Measurements from ENCODE around the gene L3MBTL1.

L3MBTL1 gene

DNA sequence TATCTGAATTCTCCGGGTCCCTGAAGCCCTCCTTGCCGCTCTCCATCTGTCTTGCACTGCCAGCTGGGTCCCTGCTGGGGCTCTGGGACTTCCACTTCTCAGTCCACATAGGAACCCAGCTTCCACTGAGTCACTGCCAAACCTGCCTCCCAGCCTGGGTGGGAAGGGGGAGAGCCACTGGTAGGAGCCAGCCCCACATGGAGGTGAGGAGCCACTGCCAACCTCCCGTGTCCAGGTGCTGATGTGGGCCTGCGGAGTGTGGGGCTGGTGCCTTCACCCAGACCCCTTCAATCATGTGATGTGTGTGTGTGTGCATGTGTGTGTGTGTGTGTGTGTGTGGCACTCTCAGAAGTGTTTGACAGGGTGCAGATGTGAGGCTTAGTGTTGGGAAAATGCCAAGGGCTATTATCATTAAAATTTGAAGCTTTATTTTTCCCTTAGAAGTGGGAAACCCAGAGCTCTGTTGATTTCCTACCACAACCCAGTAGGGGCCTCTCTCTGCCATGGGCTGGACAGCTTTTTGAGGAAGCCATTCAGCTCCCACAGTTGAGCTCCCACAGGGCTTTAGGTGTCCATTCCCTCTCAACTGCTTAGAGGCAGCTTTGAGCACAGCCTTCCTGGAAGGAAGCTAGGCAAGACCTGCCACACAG lies 42.0 kb downstream of the L3MBTL1 start:
- Histone ChIP-seq H2AFZ (ENCODE audit: low read length) (no peak overlapping the region), H3K4me3 (ENCODE audit: low read length) (no peak overlapping the region), H3K9me3 (replicated peaks; ENCODE audit: insufficient read depth, low read length) (no peaks in the 10 kb centered on the region), H3K9ac (ENCODE audit: low read length) (no peak overlapping the region), H3K9me2 (replicated peaks; ENCODE audit: insufficient read depth, low read length) (no peaks in the 10 kb centered on the region), H3K4me1 (ENCODE audit: low read length) (no peaks in the 10 kb centered on the region), H3K79me2 (ENCODE audit: low read length) (no peaks in the 10 kb centered on the region), H4K20me1 (ENCODE audit: insufficient read depth, low read length) (no peaks in the 10 kb centered on the region), H3F3A (ENCODE audit: insufficient read depth, low read length) (no peaks in the 10 kb centered on the region), H3K4me2 (ENCODE audit: low read depth, low read length) (no peak overlapping the region), H3K27ac (ENCODE audit: low read length) (no peak overlapping the region), H3K36me3 (replicated peaks; ENCODE audit: insufficient read depth, low read length) (no peaks in the 10 kb centered on the region), H3K27me3 (replicated peaks; ENCODE audit: insufficient read depth, low read length) (no peaks in the 10 kb centered on the region)
- TF ChIP-seq, protein P1, sequence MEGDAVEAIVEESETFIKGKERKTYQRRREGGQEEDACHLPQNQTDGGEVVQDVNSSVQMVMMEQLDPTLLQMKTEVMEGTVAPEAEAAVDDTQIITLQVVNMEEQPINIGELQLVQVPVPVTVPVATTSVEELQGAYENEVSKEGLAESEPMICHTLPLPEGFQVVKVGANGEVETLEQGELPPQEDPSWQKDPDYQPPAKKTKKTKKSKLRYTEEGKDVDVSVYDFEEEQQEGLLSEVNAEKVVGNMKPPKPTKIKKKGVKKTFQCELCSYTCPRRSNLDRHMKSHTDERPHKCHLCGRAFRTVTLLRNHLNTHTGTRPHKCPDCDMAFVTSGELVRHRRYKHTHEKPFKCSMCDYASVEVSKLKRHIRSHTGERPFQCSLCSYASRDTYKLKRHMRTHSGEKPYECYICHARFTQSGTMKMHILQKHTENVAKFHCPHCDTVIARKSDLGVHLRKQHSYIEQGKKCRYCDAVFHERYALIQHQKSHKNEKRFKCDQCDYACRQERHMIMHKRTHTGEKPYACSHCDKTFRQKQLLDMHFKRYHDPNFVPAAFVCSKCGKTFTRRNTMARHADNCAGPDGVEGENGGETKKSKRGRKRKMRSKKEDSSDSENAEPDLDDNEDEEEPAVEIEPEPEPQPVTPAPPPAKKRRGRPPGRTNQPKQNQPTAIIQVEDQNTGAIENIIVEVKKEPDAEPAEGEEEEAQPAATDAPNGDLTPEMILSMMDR (IDR thresholded peaks at IDR 0.05; ENCODE audit: low read length), result no peak
- no peak for TF ChIP-seq EZH2phosphoT487 (IDR thresholded peaks at IDR 0.05; ENCODE audit: low read length)
- no peak for TF ChIP-seq EZH2 (optimal IDR thresholded peaks at IDR 0.05; ENCODE audit: low read depth, low read length)
- no peak for DNase-seq

DNA sequence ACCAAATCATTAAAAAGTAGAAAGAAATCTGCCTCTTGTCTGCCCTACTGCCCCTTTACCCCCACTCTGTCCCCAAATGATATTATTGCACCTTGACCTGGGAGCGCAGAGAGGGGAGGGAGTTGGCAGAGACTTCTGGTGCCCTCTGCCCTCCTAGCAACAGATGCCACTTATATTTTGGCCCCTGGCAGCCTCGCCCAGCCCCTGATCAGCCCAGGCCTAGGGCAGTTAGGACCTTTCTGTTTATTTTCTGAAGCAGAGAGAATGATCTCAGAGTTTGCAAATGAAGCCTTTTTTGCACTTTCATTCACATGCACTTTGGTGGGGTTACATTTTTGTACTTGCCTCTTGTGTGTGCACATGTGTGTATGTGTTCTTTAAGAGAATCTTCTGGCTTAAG lies 43.0 kb downstream of the L3MBTL1 start:
- no peak overlapping the region for H2AFZ ChIP-seq (ENCODE audit: low read length)
- no peak overlapping the region for H3K9ac ChIP-seq (ENCODE audit: low read length)
- H3K9me2 ChIP-seq (replicated peaks; ENCODE audit: insufficient read depth, low read length), result no peaks in the 10 kb centered on the region
- no peak for TF ChIP-seq EZH2 (optimal IDR thresholded peaks at IDR 0.05; ENCODE audit: low read depth, low read length)
- TF ChIP-seq, protein P1 (IDR thresholded peaks at IDR 0.05; ENCODE audit: low read length), result no peak
- H4K20me1 ChIP-seq (ENCODE audit: insufficient read depth, low read length), result no peaks in the 10 kb centered on the region
- no peaks in the 10 kb centered on the region for H3F3A ChIP-seq (ENCODE audit: insufficient read depth, low read length)
- H3K4me2 ChIP-seq (ENCODE audit: low read depth, low read length), result no peak overlapping the region
- H3K9me3 ChIP-seq (replicated peaks; ENCODE audit: insufficient read depth, low read length), result no peaks in the 10 kb centered on the region
- H3K36me3 ChIP-seq (replicated peaks; ENCODE audit: insufficient read depth, low read length), result no peaks in the 10 kb centered on the region
- no peak overlapping the region for H3K27ac ChIP-seq (ENCODE audit: low read length)
- H3K4me3 ChIP-seq (ENCODE audit: low read length), result no peak overlapping the region
- DNase-seq, result no peak
- no peaks in the 10 kb centered on the region for H3K79me2 ChIP-seq (ENCODE audit: low read length)
- no peaks in the 10 kb centered on the region for H3K4me1 ChIP-seq (ENCODE audit: low read length)
- H3K27me3 ChIP-seq (replicated peaks; ENCODE audit: insufficient read depth, low read length), result no peaks in the 10 kb centered on the region

DNA sequence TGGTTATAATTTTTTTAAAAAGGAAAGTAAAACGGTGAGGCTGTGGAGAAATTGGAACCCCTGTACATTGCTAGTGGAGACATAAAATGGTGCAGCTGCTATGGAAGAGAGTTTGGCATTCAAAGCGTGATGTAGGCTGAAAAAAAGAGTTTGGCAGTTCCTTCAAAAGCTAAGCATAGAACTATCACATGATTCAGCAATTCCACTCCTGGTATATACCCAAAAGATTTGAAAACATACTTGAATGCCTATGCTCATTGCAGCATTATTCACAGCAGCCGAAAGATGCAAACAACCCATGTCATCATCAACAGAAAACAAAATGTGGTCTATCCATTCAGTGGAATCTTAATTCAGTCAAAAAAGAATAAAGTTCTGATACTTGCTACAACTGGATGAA lies 46.9 kb downstream of the L3MBTL1 start:
- Histone ChIP-seq H3F3A (ENCODE audit: insufficient read depth, low read length) (no peaks in the 10 kb centered on the region), H3K9me2 (replicated peaks; ENCODE audit: insufficient read depth, low read length) (no peaks in the 10 kb centered on the region), H3K4me2 (ENCODE audit: low read depth, low read length) (no peak overlapping the region), H3K9me3 (replicated peaks; ENCODE audit: insufficient read depth, low read length) (no peaks in the 10 kb centered on the region), H3K27me3 (replicated peaks; ENCODE audit: insufficient read depth, low read length) (no peaks in the 10 kb centered on the region), H2AFZ (ENCODE audit: low read length) (no peak overlapping the region), H3K9ac (ENCODE audit: low read length) (no peak overlapping the region), H3K4me3 (ENCODE audit: low read length) (no peak overlapping the region), H3K4me1 (ENCODE audit: low read length) (no peaks in the 10 kb centered on the region), H3K36me3 (replicated peaks; ENCODE audit: insufficient read depth, low read length) (no peaks in the 10 kb centered on the region), H3K27ac (ENCODE audit: low read length) (no peak overlapping the region), H4K20me1 (ENCODE audit: insufficient read depth, low read length) (no peaks in the 10 kb centered on the region), H3K79me2 (ENCODE audit: low read length) (no peaks in the 10 kb centered on the region)
- TF ChIP-seq EZH2 (optimal IDR thresholded peaks at IDR 0.05; ENCODE audit: low read depth, low read length), result no peak
- TF ChIP-seq, protein P1 (IDR thresholded peaks at IDR 0.05; ENCODE audit: low read length), result no peak
- no peak for TF ChIP-seq EZH2phosphoT487 (IDR thresholded peaks at IDR 0.05; ENCODE audit: low read length)
- DNase-seq, result no peak
